ENCODE measurements around the gene SSR1.
"Not testable (repeated sequence)": the region's sequence is repeated elsewhere in the genome, so short reads cannot be mapped to it uniquely, and the experiment has no call there.

Gene SSR1

GRCh38 chr6:7325750-7326149, 12.8 kb upstream of the SSR1 start:
- no peak for TF ChIP-seq CTCF (IDR thresholded peaks at IDR 0.05; ENCODE audit: extremely low read depth, missing control alignments)
- no peak for DNase-seq (ENCODE audit: low spot score)

- TF ChIP-seq CTCF (IDR thresholded peaks at IDR 0.05; ENCODE audit: extremely low read depth, missing control alignments) = no peak
- peak; percentile 32 for DNase-seq (ENCODE audit: low spot score)
Observed at GRCh38 chr6:7324520-7324919, 11.5 kb upstream of the SSR1 start.

DNA sequence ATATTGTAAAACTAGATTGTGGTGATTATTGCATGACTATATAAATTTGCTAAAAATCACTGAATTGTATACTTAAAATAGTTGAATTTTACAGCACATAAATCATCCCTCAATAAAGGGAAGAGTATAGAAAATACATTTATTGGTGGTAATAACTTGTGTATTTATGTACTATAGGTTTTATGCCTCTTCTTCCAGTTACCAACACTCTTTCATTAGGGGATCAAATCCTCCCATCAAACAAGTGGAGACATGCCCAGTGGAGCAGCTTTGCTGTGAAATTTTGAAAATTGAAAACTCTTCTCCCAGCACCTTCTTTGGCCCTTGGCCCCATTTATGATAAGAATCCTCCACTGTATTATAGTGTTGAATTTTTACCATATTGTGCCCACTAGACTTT, 10.1 kb upstream of the SSR1 start:
- no peak for DNase-seq (ENCODE audit: low spot score)
- TF ChIP-seq CTCF (IDR thresholded peaks at IDR 0.05; ENCODE audit: extremely low read depth, missing control alignments) = no peak

GRCh38 chr6:7321866-7322265, 8.9 kb upstream of the SSR1 start:
- DNase-seq (ENCODE audit: low spot score) = not testable (repeated sequence)

DNA sequence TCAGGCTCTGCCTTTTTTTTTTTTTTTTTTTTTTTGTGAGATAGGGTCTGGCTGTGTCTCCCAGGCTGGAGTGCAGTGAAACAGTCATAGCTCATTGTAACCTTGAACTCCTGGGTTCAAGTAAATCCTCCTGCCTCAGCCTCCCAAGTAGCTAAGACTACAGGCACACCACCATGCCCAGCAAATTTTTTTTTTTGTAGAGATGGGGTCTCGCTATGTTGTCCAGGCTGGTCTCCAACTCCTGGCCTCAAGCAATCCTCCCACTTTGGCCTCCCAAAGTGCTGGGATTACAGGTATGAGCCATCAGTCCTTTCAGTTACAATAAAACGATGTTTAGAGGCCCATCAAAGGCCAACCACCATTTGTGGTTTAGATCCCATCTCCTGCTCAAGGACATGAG, 6.4 kb upstream of the SSR1 start:
- not testable (repeated sequence) for DNase-seq (ENCODE audit: low spot score)

DNA sequence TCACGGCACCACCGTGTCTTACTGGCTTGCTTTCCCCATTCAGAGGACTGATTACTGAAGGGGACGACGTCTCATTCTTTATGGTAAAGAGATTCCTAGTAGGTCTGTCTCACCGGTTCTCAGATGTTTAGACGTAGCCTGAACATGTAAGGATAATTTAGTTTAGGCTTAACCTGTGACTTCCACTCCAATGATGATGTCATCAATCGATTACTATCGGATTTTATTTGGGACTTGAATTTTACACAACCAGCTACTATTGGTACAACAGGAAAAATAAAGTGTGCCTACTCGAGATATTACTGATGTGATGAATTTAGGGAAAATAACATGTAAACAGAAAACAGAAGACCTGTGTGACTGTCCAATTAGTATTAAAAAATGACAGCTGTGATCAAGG, 4.5 kb upstream of the SSR1 start:
- TF ChIP-seq CTCF (IDR thresholded peaks at IDR 0.05; ENCODE audit: extremely low read depth, missing control alignments) = no peak
- no peak for DNase-seq (ENCODE audit: low spot score)

- no peak for TF ChIP-seq CTCF (IDR thresholded peaks at IDR 0.05; ENCODE audit: extremely low read depth, missing control alignments)
- DNase-seq (ENCODE audit: low spot score) = no peak
Observed at GRCh38 chr6:7316658-7317533, 3.9 kb upstream of the SSR1 start.

DNA sequence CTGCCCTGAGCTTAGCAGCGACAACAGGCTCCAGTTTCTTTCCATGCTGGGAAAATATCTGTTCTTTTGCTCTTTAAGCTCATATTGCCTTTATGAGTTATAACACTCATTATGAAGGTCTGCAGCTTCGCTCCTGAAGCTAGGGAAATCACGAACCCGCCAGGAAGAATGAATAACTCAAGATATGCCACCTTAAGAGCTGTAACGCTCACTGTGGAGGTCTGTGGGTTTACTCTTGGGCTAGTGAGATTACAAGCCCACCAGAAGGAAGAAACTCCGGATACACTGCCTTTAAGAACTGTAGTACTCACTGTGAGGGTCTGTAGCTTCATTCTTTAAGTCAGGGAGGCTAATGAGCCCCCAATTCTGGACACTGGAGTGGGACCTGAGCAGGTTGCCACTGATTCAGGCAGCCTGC, 3.0 kb upstream of the SSR1 start:
- TF ChIP-seq CTCF (IDR thresholded peaks at IDR 0.05; ENCODE audit: extremely low read depth, missing control alignments) = no peak

GRCh38 chr6:7315087-7315947, 2.3 kb upstream of the SSR1 start:
- DNase-seq (ENCODE audit: low spot score) = not testable (repeated sequence)

More for the DNA sequence above, 3.0 kb upstream of the SSR1 start:
- no peak for DNase-seq (ENCODE audit: low spot score)

Measured in GM20000 (cell line).